HepG2 (cell line): ENCODE measurements around the gene EREG. TPM values are rescaled to one million over a fixed set of nuclear protein-coding genes. Genes with fewer than 3 reads are reported as not detected.

Experiments
- ATAC-seq: fragments of 200-7000 bp; cut with Tn5 transposase; 3 replicates; pipeline ENCODE4 v1.9.1; 2020; ENCODE audit warnings: mild to moderate bottlenecking, moderate library complexity
- BruUV-seq: library from RNA; stranded (reverse); fragments of 400-500 nt; replicated peaks from 2 replicates; lab custom pipeline; 2021; lab: Mats Ljungman, UMichigan
- CTCF ChIA-PET: fragments of 300-600 bp; formaldehyde crosslinking; extraction: SDS; loops from one replicate; lab custom pipeline; 2021; ENCODE audit warnings: low total read pairs, inconsistent platforms, low intra/inter-chr PET ratio; lab: Yijun Ruan, JAX
- POLR2A ChIA-PET: fragments of 350-600 bp; sonication (Branson Sonifier 250); formaldehyde crosslinking; loops from one replicate; lab custom pipeline; 2020; ENCODE audit warnings: antibody characterized with exemption, inconsistent platforms; lab: Yijun Ruan, JAX
- DNase-seq: peaks from one replicate; pipeline ENCODE4 v3.0.0-alpha.2; 2015; ENCODE audit warnings: low spot score
- FAIRE-seq: peaks from 3 replicates; lab custom pipeline; 2011; peaks lifted over from hg19 to GRCh38; lab: Jason Lieb, UNC
- H2AFZ ChIP-seq: one replicate; pipeline ENCODE4 v1.6.1; 2011; ENCODE audit warnings: low read length, inconsistent platforms
- H3K27ac ChIP-seq: fragments of 300-600 bp; 3 replicates; pipeline ENCODE4 v1.8.0; 2011; ENCODE audit warnings: mixed run types, mild to moderate bottlenecking, mixed read lengths, low read length, inconsistent platforms; ENCODE audit not compliant: insufficient read depth; ENCODE audit errors: extremely low read length
- H3K27me3 ChIP-seq, 2 experiments: fragments of 200-600 bp in 1 of 2; 2 replicates in 1 of 2; 3 replicates in 1 of 2; pipeline versions ENCODE4 v1.6.0 to v1.8.0; 2011; ENCODE audit warnings: low read length in 2 of 2, mild to moderate bottlenecking in 2 of 2, moderate library complexity in 2 of 2, inconsistent platforms in 1 of 2; ENCODE audit not compliant: insufficient read depth in 2 of 2, control insufficient read depth in 1 of 2
- H3K36me3 ChIP-seq, 2 experiments: fragments of 200-600 bp in 1 of 2; replicated peaks in 1 of 2; 2 replicates in 1 of 2; 3 replicates in 1 of 2; pipeline versions ENCODE4 v1.5.1 to v1.8.0; 2011; ENCODE audit warnings: low read length in 2 of 2, inconsistent platforms in 1 of 2; ENCODE audit not compliant: insufficient read depth in 2 of 2, control insufficient read depth in 1 of 2
- H3K4me1 ChIP-seq: 2 replicates; pipeline ENCODE4 v1.5.1; 2012; ENCODE audit warnings: low read length, inconsistent platforms; ENCODE audit not compliant: insufficient read depth
- H3K4me2 ChIP-seq: 2 replicates; pipeline ENCODE4 v1.6.0; 2011; ENCODE audit warnings: low read depth, low read length, inconsistent platforms
- H3K4me3 ChIP-seq, 3 experiments: fragments of 200-600 bp in 1 of 3; sonication (generic), shearing (Covaris generic) in 1 of 3; replicated peaks in 1 of 3; 2 replicates each; pipeline ENCODE4 v1.5.1; 2011 to 2016; ENCODE audit warnings: low read length in 3 of 3, inconsistent platforms in 2 of 3, low read depth in 2 of 3, mild to moderate bottlenecking in 2 of 3, control low read depth in 1 of 3, mixed read lengths in 1 of 3; ENCODE audit not compliant: insufficient read depth in 1 of 3
- H3K79me2 ChIP-seq: one replicate; pipeline ENCODE4 v1.6.1; 2011; ENCODE audit warnings: low read length, inconsistent platforms; ENCODE audit not compliant: insufficient read depth
- H3K9ac ChIP-seq: 2 replicates; pipeline ENCODE4 v1.6.0; 2011; ENCODE audit warnings: mild to moderate bottlenecking, low read depth, low read length, inconsistent platforms; ENCODE audit not compliant: insufficient read depth
- H3K9me3 ChIP-seq: 2 replicates; pipeline ENCODE4 v1.5.1; 2012; ENCODE audit warnings: mild to moderate bottlenecking, low read length
- H4K20me1 ChIP-seq: 2 replicates; pipeline ENCODE4 v1.6.0; 2011; ENCODE audit warnings: inconsistent platforms, mild to moderate bottlenecking, low read length, moderate library complexity; ENCODE audit not compliant: insufficient read depth
- YEATS2 ChIP-seq: sonication (generic); formaldehyde crosslinking; IDR thresholded peaks from 2 replicates; pipeline ENCODE4 v1.4.0; 2020; ENCODE audit warnings: missing genetic modification reagents, borderline replicate concordance
- ZBTB33 ChIP-seq: sonication (generic); formaldehyde crosslinking; IDR thresholded peaks from 2 replicates; pipeline ENCODE4 v1.4.0; 2020; ENCODE audit warnings: missing genetic modification reagents
- ZNF431 ChIP-seq: sonication (generic); formaldehyde crosslinking; IDR thresholded peaks from 2 replicates; pipeline ENCODE4 v1.9.0; 2022; ENCODE audit warnings: missing genetic modification reagents, low read depth, mild to moderate bottlenecking, borderline replicate concordance
- ZNF749 ChIP-seq: sonication (generic); formaldehyde crosslinking; IDR thresholded peaks from 2 replicates; pipeline ENCODE4 v1.8.0; 2022; ENCODE audit warnings: mild to moderate bottlenecking, missing genetic modification reagents, moderate library complexity, borderline replicate concordance
- WGBS: methylation state at CpG from one replicate; pipeline ENCODE4 v1.1.6; 2017; ENCODE audit warnings: low lambda C conversion rate; 5-methylcytosine and 5-hydroxymethylcytosine counted together
- in situ Hi-C: cut with HindIII; loops from 2 replicates; pipeline ENCODE4 v1.10.0; 2017; ENCODE audit warnings: low pct_unique_long_range_greater_than_20kb; ENCODE audit not compliant: extremely low pct_ligation_motif_present
- intact Hi-C: fragments of 100-400 bp; cut with micrococcal nuclease; formaldehyde crosslinking; loops from one replicate; pipeline ENCODE4 v1.10.0; 2022; ENCODE audit not compliant: unreplicated experiment
- polyA plus RNA-seq, 8 experiments: library from polyadenylated mRNA; depleted of rRNA in 3 of 8; stranded (reverse) in 7 of 8; unstranded in 1 of 8; fragments of >200 nt; fragmentation: Illumina TruSeq in 4 of 8; extraction: Trizol in 4 of 8; gene quantifications; 2 replicates each; pipeline versions ENCODE4 v1.2.1 to v1.2.3, GENCODE V29; 2011 to 2016; ENCODE audit warnings: low read depth in 4 of 8, missing spikeins in 1 of 8, mixed read lengths in 1 of 8; ENCODE audit not compliant: insufficient read depth in 1 of 8
- total RNA-seq, 5 experiments: library from RNA; depleted of rRNA; stranded (reverse); fragments of >200 nt; fragmentation: Illumina TruSeq; extraction: Trizol; gene quantifications; 2 replicates each; pipeline ENCODE4 v1.2.3, GENCODE V29; 2016; ENCODE audit warnings: low read depth in 1 of 5
- TF ChIP-seq, protein P1 (sequence below): sonication (generic); formaldehyde crosslinking; IDR thresholded peaks from 2 replicates; pipeline ENCODE4 v1.9.0; 2021; ENCODE audit warnings: mild to moderate bottlenecking, missing genetic modification reagents

Gene EREG
- total and polyA plus RNA-seq, 2 of the 13 experiments (the other 11 are each of a cell fraction or from before 2014, with no cell fraction given): 0.11 to 0.13 TPM

DNA sequence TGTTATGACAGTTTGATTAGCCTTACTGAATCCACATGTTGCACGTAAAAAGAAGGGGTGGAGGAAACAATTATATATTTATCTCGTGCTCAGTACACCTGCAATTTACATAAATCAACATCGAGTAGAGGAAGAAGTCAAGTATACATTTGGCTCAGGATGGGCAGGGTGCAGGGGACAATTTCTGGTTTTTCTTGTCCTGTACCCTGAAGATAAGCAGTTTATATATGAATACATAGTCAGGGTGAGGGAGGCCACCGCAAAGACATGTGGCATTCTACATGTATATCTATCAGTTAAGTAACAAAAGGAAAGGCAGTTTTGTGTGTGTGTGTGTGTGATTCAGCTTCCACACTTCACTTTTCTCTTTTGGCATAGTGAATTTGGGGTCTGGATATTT is 11.1 kb upstream of the EREG start:
- no peak for DNase-seq
- Histone ChIP-seq H3K4me2 (no peak overlapping the region), H3K9ac (no peak overlapping the region), H3K36me3 (no peaks in the 10 kb centered on the region), H4K20me1 (no peaks in the 10 kb centered on the region), H2AFZ (no peak overlapping the region), H3K27ac (no peak overlapping the region), H3K4me3 (no peak overlapping the region), H3K4me1 (no peaks in the 10 kb centered on the region), H3K9me3 (no peaks in the 10 kb centered on the region), H3K27me3 (no peaks in the 10 kb centered on the region), H3K79me2 (no peaks in the 10 kb centered on the region)
- no peak for ATAC-seq
- ChIA-PET POLR2A (no interaction called here), CTCF (no interaction called here)
- 20% methylated on average over 4 of the region's 4 CpGs for WGBS
- TF ChIP-seq YEATS2 (CRISPR knock-in tag) (no peak), ZNF749 (CRISPR knock-in tag) (no peak), ZNF431 (CRISPR knock-in tag) (no peak), ZBTB33 (no peak)
- TF ChIP-seq, protein P1, sequence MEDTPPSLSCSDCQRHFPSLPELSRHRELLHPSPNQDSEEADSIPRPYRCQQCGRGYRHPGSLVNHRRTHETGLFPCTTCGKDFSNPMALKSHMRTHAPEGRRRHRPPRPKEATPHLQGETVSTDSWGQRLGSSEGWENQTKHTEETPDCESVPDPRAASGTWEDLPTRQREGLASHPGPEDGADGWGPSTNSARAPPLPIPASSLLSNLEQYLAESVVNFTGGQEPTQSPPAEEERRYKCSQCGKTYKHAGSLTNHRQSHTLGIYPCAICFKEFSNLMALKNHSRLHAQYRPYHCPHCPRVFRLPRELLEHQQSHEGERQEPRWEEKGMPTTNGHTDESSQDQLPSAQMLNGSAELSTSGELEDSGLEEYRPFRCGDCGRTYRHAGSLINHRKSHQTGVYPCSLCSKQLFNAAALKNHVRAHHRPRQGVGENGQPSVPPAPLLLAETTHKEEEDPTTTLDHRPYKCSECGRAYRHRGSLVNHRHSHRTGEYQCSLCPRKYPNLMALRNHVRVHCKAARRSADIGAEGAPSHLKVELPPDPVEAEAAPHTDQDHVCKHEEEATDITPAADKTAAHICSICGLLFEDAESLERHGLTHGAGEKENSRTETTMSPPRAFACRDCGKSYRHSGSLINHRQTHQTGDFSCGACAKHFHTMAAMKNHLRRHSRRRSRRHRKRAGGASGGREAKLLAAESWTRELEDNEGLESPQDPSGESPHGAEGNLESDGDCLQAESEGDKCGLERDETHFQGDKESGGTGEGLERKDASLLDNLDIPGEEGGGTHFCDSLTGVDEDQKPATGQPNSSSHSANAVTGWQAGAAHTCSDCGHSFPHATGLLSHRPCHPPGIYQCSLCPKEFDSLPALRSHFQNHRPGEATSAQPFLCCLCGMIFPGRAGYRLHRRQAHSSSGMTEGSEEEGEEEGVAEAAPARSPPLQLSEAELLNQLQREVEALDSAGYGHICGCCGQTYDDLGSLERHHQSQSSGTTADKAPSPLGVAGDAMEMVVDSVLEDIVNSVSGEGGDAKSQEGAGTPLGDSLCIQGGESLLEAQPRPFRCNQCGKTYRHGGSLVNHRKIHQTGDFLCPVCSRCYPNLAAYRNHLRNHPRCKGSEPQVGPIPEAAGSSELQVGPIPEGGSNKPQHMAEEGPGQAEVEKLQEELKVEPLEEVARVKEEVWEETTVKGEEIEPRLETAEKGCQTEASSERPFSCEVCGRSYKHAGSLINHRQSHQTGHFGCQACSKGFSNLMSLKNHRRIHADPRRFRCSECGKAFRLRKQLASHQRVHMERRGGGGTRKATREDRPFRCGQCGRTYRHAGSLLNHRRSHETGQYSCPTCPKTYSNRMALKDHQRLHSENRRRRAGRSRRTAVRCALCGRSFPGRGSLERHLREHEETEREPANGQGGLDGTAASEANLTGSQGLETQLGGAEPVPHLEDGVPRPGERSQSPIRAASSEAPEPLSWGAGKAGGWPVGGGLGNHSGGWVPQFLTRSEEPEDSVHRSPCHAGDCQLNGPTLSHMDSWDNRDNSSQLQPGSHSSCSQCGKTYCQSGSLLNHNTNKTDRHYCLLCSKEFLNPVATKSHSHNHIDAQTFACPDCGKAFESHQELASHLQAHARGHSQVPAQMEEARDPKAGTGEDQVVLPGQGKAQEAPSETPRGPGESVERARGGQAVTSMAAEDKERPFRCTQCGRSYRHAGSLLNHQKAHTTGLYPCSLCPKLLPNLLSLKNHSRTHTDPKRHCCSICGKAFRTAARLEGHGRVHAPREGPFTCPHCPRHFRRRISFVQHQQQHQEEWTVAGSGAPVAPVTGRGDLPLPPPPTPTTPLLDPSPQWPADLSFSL: no peak
- in situ Hi-C loops: no loop called here
- no peak for FAIRE-seq
- intact Hi-C loops: no loop called here
- no TSS peak for BruUV-seq
